Measurements from ENCODE around the gene CNBP.

DNA sequence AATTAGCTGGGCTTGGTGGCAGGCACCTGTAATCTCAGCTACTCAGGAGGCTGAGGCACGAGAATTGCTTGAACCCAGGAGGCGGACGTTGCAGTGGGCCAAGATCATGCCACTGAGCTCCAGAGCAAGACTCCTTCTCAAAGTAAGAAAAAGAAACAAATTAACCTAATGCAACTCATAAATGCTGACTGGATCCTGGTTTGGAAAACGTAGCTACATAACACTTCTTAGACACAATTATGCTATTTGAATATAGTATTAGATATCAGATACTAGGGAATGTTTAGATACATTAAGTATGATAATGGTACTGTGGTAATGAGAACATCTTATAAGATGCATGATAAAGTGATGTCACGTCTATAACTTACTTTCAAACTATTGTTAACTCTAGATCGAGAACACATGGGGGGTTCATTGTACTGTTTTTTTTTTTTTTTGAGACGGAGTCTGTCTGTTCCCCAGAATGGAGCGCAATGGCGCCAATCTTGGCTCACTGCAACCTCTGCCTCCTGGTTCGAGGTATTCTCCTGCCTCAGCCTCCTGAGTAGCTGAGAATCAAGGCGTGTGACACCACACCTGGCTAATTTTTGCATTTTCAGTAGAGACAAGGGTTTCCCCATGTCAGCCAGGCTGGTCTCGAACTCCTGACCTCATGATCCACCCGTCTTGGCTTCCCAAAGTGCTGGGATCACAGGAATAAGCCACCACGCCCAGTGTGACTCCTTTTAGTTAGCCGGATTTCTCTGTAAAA, 16.9 kb downstream of the CNBP start:
- TF ChIP-seq, protein P1, sequence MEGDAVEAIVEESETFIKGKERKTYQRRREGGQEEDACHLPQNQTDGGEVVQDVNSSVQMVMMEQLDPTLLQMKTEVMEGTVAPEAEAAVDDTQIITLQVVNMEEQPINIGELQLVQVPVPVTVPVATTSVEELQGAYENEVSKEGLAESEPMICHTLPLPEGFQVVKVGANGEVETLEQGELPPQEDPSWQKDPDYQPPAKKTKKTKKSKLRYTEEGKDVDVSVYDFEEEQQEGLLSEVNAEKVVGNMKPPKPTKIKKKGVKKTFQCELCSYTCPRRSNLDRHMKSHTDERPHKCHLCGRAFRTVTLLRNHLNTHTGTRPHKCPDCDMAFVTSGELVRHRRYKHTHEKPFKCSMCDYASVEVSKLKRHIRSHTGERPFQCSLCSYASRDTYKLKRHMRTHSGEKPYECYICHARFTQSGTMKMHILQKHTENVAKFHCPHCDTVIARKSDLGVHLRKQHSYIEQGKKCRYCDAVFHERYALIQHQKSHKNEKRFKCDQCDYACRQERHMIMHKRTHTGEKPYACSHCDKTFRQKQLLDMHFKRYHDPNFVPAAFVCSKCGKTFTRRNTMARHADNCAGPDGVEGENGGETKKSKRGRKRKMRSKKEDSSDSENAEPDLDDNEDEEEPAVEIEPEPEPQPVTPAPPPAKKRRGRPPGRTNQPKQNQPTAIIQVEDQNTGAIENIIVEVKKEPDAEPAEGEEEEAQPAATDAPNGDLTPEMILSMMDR (conservative IDR thresholded peaks at IDR 0.05) = no peak
- no peak for TF ChIP-seq ZFX (IDR thresholded peaks at IDR 0.05)

All from C4-2B (cell line).